Endothelial cell of umbilical vein (primary cell): ENCODE measurements around the gene MRPS18B. TPM values are rescaled to one million over a fixed set of nuclear protein-coding genes. Genes with fewer than 3 reads are reported as not detected.

Experiments
- BruUV-seq: library from RNA; stranded (reverse); fragments of 400-500 nt; replicated peaks from 2 replicates; lab custom pipeline; 2021; lab: Mats Ljungman, UMichigan
- CTCF ChIA-PET: fragments of 300-600, 350-600 bp; sonication (Branson Sonifier 250); formaldehyde crosslinking; loops from one replicate; lab custom pipeline; 2021; ENCODE audit warnings: antibody characterized with exemption, inconsistent platforms; lab: Charles Lee
- POLR2A ChIA-PET: fragments of 300-600, 350-600 bp; sonication (Branson Sonifier 250); formaldehyde crosslinking; loops from one replicate; lab custom pipeline; 2021; ENCODE audit warnings: antibody characterized with exemption, inconsistent platforms; lab: Charles Lee
- DNase-seq: peaks from one replicate; pipeline ENCODE4 v3.0.0-alpha.2; 2011; ENCODE audit warnings: low read depth, low spot score
- FAIRE-seq: peaks from 2 replicates; lab custom pipeline; 2011; peaks lifted over from hg19 to GRCh38; lab: Jason Lieb, UNC
- H2AFZ ChIP-seq: 2 replicates; pipeline ENCODE4 v1.6.0; 2012; ENCODE audit warnings: low read depth, low read length, control low read depth, inconsistent platforms
- H3K27ac ChIP-seq: 2 replicates; pipeline ENCODE4 v1.5.1; 2011; ENCODE audit warnings: low read depth, mild to moderate bottlenecking, control low read depth, low read length, moderate library complexity; ENCODE audit not compliant: insufficient read depth
- H3K27me3 ChIP-seq, 2 experiments: 2 replicates each; pipeline versions ENCODE4 v1.6.0 to v1.6.1; 2011; ENCODE audit warnings: low read length in 2 of 2, mixed read lengths in 1 of 2; ENCODE audit not compliant: control insufficient read depth in 2 of 2, insufficient read depth in 2 of 2
- H3K36me3 ChIP-seq, 2 experiments: 2 replicates in 1 of 2; 3 replicates in 1 of 2; pipeline ENCODE4 v1.5.1; 2011; ENCODE audit warnings: low read length in 2 of 2, mild to moderate bottlenecking in 1 of 2, moderate library complexity in 1 of 2; ENCODE audit not compliant: control insufficient read depth in 2 of 2, insufficient read depth in 2 of 2; ENCODE audit errors: extremely low read depth in 1 of 2
- H3K4me1 ChIP-seq: 3 replicates; pipeline ENCODE4 v1.5.1; 2011; ENCODE audit warnings: mild to moderate bottlenecking, low read length; ENCODE audit not compliant: control insufficient read depth, insufficient read depth; ENCODE audit errors: extremely low read depth
- H3K4me2 ChIP-seq: 2 replicates; pipeline ENCODE4 v1.6.1; 2011; ENCODE audit warnings: low read length, control low read depth, mixed read lengths; ENCODE audit not compliant: insufficient read depth
- H3K4me3 ChIP-seq, 3 experiments: fragments of 200-600 bp in 1 of 3; sonication (generic), shearing (Covaris generic) in 1 of 3; replicated peaks in 1 of 3; 2 replicates each; pipeline ENCODE4 v1.5.1; 2011 to 2016; ENCODE audit warnings: control low read depth in 3 of 3, low read length in 3 of 3, mild to moderate bottlenecking in 2 of 3, inconsistent platforms in 1 of 3, low read depth in 1 of 3, moderate library complexity in 1 of 3; ENCODE audit not compliant: insufficient read depth in 1 of 3
- H3K79me2 ChIP-seq: 2 replicates; pipeline ENCODE4 v1.6.0; 2012; ENCODE audit warnings: low read length, inconsistent platforms; ENCODE audit not compliant: control insufficient read depth, insufficient read depth
- H3K9ac ChIP-seq: replicated peaks from 2 replicates; pipeline ENCODE3; 2011; ENCODE audit warnings: low read length, control low read depth; ENCODE audit not compliant: insufficient read depth; ENCODE audit errors: extremely low read depth
- H3K9me1 ChIP-seq: replicated peaks from 3 replicates; pipeline ENCODE4 v1.6.0; 2011; ENCODE audit warnings: mild to moderate bottlenecking, low read length; ENCODE audit not compliant: control insufficient read depth, insufficient read depth; ENCODE audit errors: extremely low read depth
- H3K9me3 ChIP-seq: replicated peaks from 2 replicates; pipeline ENCODE4 v1.5.1; 2012; ENCODE audit warnings: low read length, inconsistent platforms; ENCODE audit not compliant: control insufficient read depth, insufficient read depth
- H4K20me1 ChIP-seq: replicated peaks from 2 replicates; pipeline ENCODE3; 2011; ENCODE audit warnings: mild to moderate bottlenecking, low read length; ENCODE audit not compliant: control insufficient read depth, insufficient read depth; ENCODE audit errors: extremely low read depth
- CTCF ChIP-seq, 2 donors: IDR thresholded peaks; 1 replicate in 1 of 2; 2 replicates in 1 of 2; pipeline ENCODE4 v1.5.1; 2011; ENCODE audit warnings: low read length in 2 of 2, mild to moderate bottlenecking in 2 of 2, moderate library complexity in 2 of 2, control low read depth in 1 of 2, inconsistent platforms in 1 of 2, low read depth in 1 of 2; ENCODE audit not compliant: insufficient read depth in 1 of 2; ENCODE audit errors: extremely low read depth in 1 of 2
- EZH2 ChIP-seq: IDR thresholded peaks from 2 replicates; pipeline ENCODE4 v1.6.1; 2012; ENCODE audit warnings: borderline replicate concordance, low read depth, mild to moderate bottlenecking, moderate library complexity, low read length, inconsistent platforms; ENCODE audit not compliant: severe bottlenecking
- FOS ChIP-seq: IDR thresholded peaks from 2 replicates; pipeline ENCODE4 v1.6.1; 2011; ENCODE audit warnings: mild to moderate bottlenecking, low read length, moderate library complexity, borderline replicate concordance; ENCODE audit not compliant: insufficient read depth
- GATA2 ChIP-seq: IDR thresholded peaks from 2 replicates; pipeline ENCODE4 v1.7.0; 2011; ENCODE audit warnings: low read depth, mild to moderate bottlenecking, moderate library complexity, mixed read lengths, low read length; ENCODE audit not compliant: insufficient read length, insufficient read depth
- JUN ChIP-seq: IDR thresholded peaks from 2 replicates; pipeline ENCODE4 v1.6.1; 2011; ENCODE audit warnings: borderline replicate concordance, low read depth; ENCODE audit not compliant: insufficient read length, insufficient read depth
- MAX ChIP-seq: IDR thresholded peaks from 2 replicates; pipeline ENCODE4 v1.6.1; 2011; ENCODE audit not compliant: insufficient read depth, insufficient read length
- MYC ChIP-seq: IDR thresholded peaks from one replicate; pipeline ENCODE4 v1.6.1; 2011; ENCODE audit warnings: mild to moderate bottlenecking, low read depth, low read length
- POLR2A ChIP-seq: IDR thresholded peaks from 2 replicates; pipeline ENCODE4 v1.6.1; 2012; ENCODE audit warnings: low read depth, mild to moderate bottlenecking, control low read depth, low read length
- POLR2AphosphoS5 ChIP-seq: IDR thresholded peaks from 2 replicates; pipeline ENCODE4 v1.6.1; 2012; ENCODE audit warnings: low read depth, mild to moderate bottlenecking, control low read depth, low read length, moderate library complexity; ENCODE audit not compliant: insufficient read depth
- dilution Hi-C: fragments of 300-500 bp; cut with MboI; formaldehyde crosslinking; loops from one replicate; pipeline ENCODE4 v1.15.0; 2019; ENCODE audit warnings: low sequenced_read_pairs; ENCODE audit not compliant: extremely low pct_ligation_motif_present
- intact Hi-C: fragments of 100-400 bp; cut with micrococcal nuclease; formaldehyde crosslinking; loops from one replicate; pipeline ENCODE4 v1.10.0; 2022
- polyA plus RNA-seq, 4 experiments: library from polyadenylated mRNA; depleted of rRNA in 3 of 4; stranded (reverse) in 3 of 4; unstranded in 1 of 4; fragments of >200 nt; gene quantifications; 2 replicates each; pipeline versions ENCODE4 v1.2.1 to v1.2.3, GENCODE V29; 2011 to 2012; ENCODE audit warnings: missing spikeins in 1 of 4
- total RNA-seq: library from RNA; stranded (reverse); gene quantifications from 2 replicates; pipeline ENCODE4 v1.2.3, GENCODE V29; 2021

MRPS18B gene
- total and polyA plus RNA-seq, 2 donors (not counting 3 experiments of a cell fraction or from before 2014, with no cell fraction given): 32.6 to 49.1 TPM

- no peak for TF ChIP-seq MYC
- TF ChIP-seq JUN: no peak
- no peak for TF ChIP-seq GATA2
- TF ChIP-seq EZH2: no peak
- TF ChIP-seq CTCF (IDR thresholded peaks at IDR 0.05; ENCODE audit: extremely low read depth in 1 of 2, insufficient read depth in 1 of 2, low read depth in 1 of 2, low read length in 2 of 2): no peak
- no peak for TF ChIP-seq POLR2AphosphoS5
- TF ChIP-seq MAX: no peak
- TF ChIP-seq POLR2A: no peak
- TF ChIP-seq FOS: no peak
- H3K27ac ChIP-seq: peak within 1 kb of the TSS; percentile 26
- no peaks in the 10 kb centered on the region for H3K9me3 ChIP-seq
- intact Hi-C loops (loop anchor here (1.0 to 2.0 kb wide), 3 partner anchors 27 to 74 kb away; partner anchors contain the start of genes DHX16, MRPS18B, PPP1R10 and TUBB), dilution Hi-C loops (no loop called here)
- H4K20me1 ChIP-seq: no peaks in the 10 kb centered on the region
- peak within 1 kb of the TSS; percentile 88 for H2AFZ ChIP-seq
- CTCF ChIA-PET: interaction anchor here (0.6 kb wide), 1 partner anchor 75 kb away, joined by 3 read pairs; no protein-coding TSS in a partner anchor
- H3K4me1 ChIP-seq: peaks cover 8% of the 10 kb centered on the region
- H3K9ac ChIP-seq: peak within 1 kb of the TSS; percentile 76
- H3K27me3 ChIP-seq: no peaks in the 10 kb centered on the region
- H3K36me3 ChIP-seq: peaks cover 2 to 5% of the 10 kb centered on the region in 2 experiments
- peak within 1 kb of the TSS; percentile 70 to 99 (median 76) for H3K4me3 ChIP-seq
- peak within 1 kb of the TSS; percentile 87 for H3K4me2 ChIP-seq
- POLR2A ChIA-PET: no interaction called here
- H3K79me2 ChIP-seq: peaks cover 20% of the 10 kb centered on the region
- no peaks in the 10 kb centered on the region for H3K9me1 ChIP-seq
- DNase-seq: peak; percentile 93
- no TSS peak for BruUV-seq
- FAIRE-seq: peak; percentile 98
These were observed 29.0 kb downstream of the MRPS18B start, which contains the start of gene C6orf136 for GRCh38 chr6:30646450-30647241. TSS of gene C6orf136 (plus strand) at chr6:30647133. CDS start at chr6:30647232, 99 bp downstream.
